AG04450 (cell line): ENCODE data around the gene PDE6H. TPM values are rescaled to one million over a fixed set of nuclear protein-coding genes. Genes with fewer than 3 reads are reported as not detected.

ENCODE experiments used
- CTCF ChIA-PET: fragments of 300-600, 350-600 bp; formaldehyde crosslinking; extraction: SDS; loops from one replicate; lab custom pipeline; 2022; ENCODE audit warnings: antibody characterized with exemption, inconsistent platforms; lab: Charles Lee
- POLR2A ChIA-PET: fragments of 350-600 bp; formaldehyde crosslinking; extraction: SDS; loops from one replicate; lab custom pipeline; 2021; ENCODE audit warnings: antibody characterized with exemption, inconsistent platforms; lab: Yijun Ruan, JAX
- DNase-seq: peaks from one replicate; pipeline ENCODE4 v3.0.0-alpha.2; 2011; ENCODE audit warnings: low read depth, low spot score
- H3K27ac ChIP-seq: one replicate; pipeline ENCODE4 v1.5.1; 2012; ENCODE audit warnings: low read depth, low read length, control low read depth
- H3K27me3 ChIP-seq: one replicate; pipeline ENCODE4 v1.6.0; 2012; ENCODE audit warnings: low read length; ENCODE audit not compliant: control insufficient read depth, insufficient read depth
- H3K4me3 ChIP-seq: 2 replicates; pipeline ENCODE4 v1.5.1; 2011; ENCODE audit warnings: mild to moderate bottlenecking, low read depth, low read length, control low read depth
- H3K9me3 ChIP-seq: 2 replicates; pipeline ENCODE4 v1.5.1; 2012; ENCODE audit warnings: low read length; ENCODE audit not compliant: control insufficient read depth, insufficient read depth
- CTCF ChIP-seq: IDR thresholded peaks from 2 replicates; pipeline ENCODE4 v1.5.1; 2011; ENCODE audit warnings: low read depth, low read length, control low read depth, inconsistent platforms
- polyA plus RNA-seq: library from polyadenylated mRNA; depleted of rRNA; stranded (reverse); fragments of >200 nt; gene quantifications from 2 replicates; pipeline ENCODE4 v1.2.3, GENCODE V29; 2011

The PDE6H gene
- polyA plus RNA-seq, 1 experiment = not detected

- POLR2A ChIA-PET = no interaction called here
- CTCF ChIA-PET = no interaction called here
- H3K27me3 ChIP-seq = no peaks in the 10 kb centered on the region
Observed at GRCh38 chr12:14984766-14985285, 12.0 kb downstream of the PDE6H start.

GRCh38 chr12:14986449-14986848 lies 13.6 kb downstream of the PDE6H start:
- DNase-seq = no peak
- POLR2A ChIA-PET = interaction anchor here (0.7 kb wide), 1 partner anchor 16 kb away, joined by 13 read pairs; no protein-coding TSS in a partner anchor
- Histone ChIP-seq H3K27ac (no peak overlapping the region), H3K9me3 (no peaks in the 10 kb centered on the region), H3K4me3 (no peak overlapping the region), H3K27me3 (no peaks in the 10 kb centered on the region)
- CTCF ChIA-PET = no interaction called here
- no peak for TF ChIP-seq CTCF

More at GRCh38 chr12:14984766-14985285, 12.0 kb downstream of the PDE6H start:
- H3K9me3 ChIP-seq = no peaks in the 10 kb centered on the region
- no peak overlapping the region for H3K4me3 ChIP-seq
- no peak for TF ChIP-seq CTCF
- DNase-seq = no peak
- no peak overlapping the region for H3K27ac ChIP-seq

- H3K4me3 ChIP-seq = no peak overlapping the region
- TF ChIP-seq CTCF = no peak
- POLR2A ChIA-PET = no interaction called here
- H3K27ac ChIP-seq = no peak overlapping the region
- CTCF ChIA-PET = no interaction called here
- no peak for DNase-seq
- H3K9me3 ChIP-seq = no peaks in the 10 kb centered on the region
- no peaks in the 10 kb centered on the region for H3K27me3 ChIP-seq
Observed at GRCh38 chr12:14988035-14988434, 15.2 kb downstream of the PDE6H start.

GRCh38 chr12:14989790-14990189 lies 16.9 kb downstream of the PDE6H start:
- Histone ChIP-seq H3K27ac (no peak overlapping the region), H3K4me3 (no peak overlapping the region), H3K27me3 (no peaks in the 10 kb centered on the region), H3K9me3 (no peaks in the 10 kb centered on the region)
- CTCF ChIA-PET = interaction anchor here (1.2 kb wide), 1 partner anchor 143 kb away, joined by 4 read pairs; no protein-coding TSS in a partner anchor
- POLR2A ChIA-PET = no interaction called here
- TF ChIP-seq CTCF = no peak
- DNase-seq = no peak

- no peak for TF ChIP-seq CTCF
Observed at GRCh38 chr12:14991069-14991468, 18.2 kb downstream of the PDE6H start.

More at GRCh38 chr12:14991069-14991468, 18.2 kb downstream of the PDE6H start:
- no peaks in the 10 kb centered on the region for H3K27me3 ChIP-seq
- POLR2A ChIA-PET = no interaction called here
- H3K27ac ChIP-seq = no peak overlapping the region
- H3K9me3 ChIP-seq = no peaks in the 10 kb centered on the region
- CTCF ChIA-PET = interaction anchor here (1.2 to 1.5 kb wide), 2 partner anchors 144 to 145 kb away, joined by 3 to 4 read pairs; no protein-coding TSS in a partner anchor
- H3K4me3 ChIP-seq = no peak overlapping the region
- DNase-seq = no peak
